Stimulated activated CD8-positive, alpha-beta memory T cell treated with anti-CD3 and anti-CD28 coated beads, Interleukin-7, amount 100 ng/mL, for 1 hour (primary cell): Measurements from ENCODE around the gene B3GALT4.
"Not testable (repeated sequence)": the region's sequence is repeated elsewhere in the genome, so short reads cannot be mapped to it uniquely, and the experiment has no call there.

Source experiments
- DNase-seq, 2 donors: peaks; one replicate each; pipeline ENCODE4 v3.0.0-alpha.2; 2020; ENCODE audit warnings: low read depth in 2 of 2

Gene B3GALT4

GRCh38 chr6:33276864-33277662 is at the start of gene B3GALT4:
Gene B3GALT4, plus strand, starts transcription at chr6:33277123. Its CDS starts 297 bp downstream, at chr6:33277420.
- peak in 1 of 2 donors; percentile 46 for DNase-seq

DNA sequence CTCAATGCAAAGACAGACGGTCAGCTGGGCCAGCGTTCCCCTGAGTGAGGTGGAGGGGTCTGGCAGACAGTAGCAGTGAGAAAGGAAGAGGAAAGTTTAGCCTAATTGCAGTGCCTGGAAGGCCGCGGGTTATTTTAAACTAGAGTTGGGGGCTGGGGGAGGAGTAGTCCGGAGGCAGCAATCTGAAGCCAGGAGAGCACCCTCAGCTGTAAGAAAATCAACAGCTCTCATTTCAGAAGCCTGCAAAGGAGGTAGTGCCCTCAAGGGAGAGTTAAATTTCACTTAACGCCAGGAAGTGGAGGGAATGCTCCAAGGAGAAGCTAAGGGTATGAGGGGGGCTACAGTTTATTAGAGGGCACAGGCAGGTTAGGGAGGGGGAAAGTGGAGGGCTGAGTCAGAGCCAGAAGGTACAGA is 41.7 kb upstream of the B3GALT4 start:
- no peak for DNase-seq

- no peak for DNase-seq
These were observed 40.6 kb upstream of the B3GALT4 start for GRCh38 chr6:33236328-33236727.

DNA sequence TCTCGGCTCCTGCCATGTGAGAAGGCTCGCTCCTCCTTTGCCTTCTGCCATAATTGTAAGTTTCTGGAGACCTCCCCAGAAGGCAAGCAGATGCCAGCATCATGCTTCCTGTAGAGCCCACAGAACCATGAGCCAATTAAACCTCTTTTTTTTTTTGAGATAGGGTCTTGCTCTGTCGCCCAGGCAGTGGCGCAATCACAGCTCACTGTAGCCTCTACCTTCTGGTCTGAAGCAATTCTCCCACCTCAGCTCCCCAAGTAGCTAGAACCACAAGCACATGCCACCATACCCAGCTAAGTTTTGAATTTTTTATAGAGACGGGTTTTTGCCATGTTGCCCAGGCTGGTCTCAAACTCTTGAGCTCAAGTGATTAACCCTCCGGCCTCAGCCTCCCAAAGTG is 40.1 kb upstream of the B3GALT4 start:
- no peak for DNase-seq

DNA sequence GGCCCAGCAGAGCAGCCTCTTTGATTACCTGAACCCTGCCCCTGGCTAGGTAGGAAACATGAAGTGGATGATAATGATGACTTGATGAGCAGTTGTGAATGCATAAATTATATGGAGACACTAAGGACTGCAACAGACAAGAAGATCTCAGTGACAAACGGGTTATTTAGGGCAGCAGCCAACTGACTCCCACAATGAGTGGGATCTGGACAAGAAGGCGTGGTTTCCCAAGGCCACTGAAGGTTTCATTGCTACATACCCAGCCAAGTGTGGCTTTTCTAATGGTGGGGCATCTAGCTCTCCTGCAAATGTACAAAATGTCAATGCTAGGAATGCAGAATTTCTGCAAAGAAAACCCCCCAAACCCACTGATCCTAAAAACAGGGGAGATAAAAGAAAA is 39.2 kb upstream of the B3GALT4 start:
- no peak for DNase-seq

DNA sequence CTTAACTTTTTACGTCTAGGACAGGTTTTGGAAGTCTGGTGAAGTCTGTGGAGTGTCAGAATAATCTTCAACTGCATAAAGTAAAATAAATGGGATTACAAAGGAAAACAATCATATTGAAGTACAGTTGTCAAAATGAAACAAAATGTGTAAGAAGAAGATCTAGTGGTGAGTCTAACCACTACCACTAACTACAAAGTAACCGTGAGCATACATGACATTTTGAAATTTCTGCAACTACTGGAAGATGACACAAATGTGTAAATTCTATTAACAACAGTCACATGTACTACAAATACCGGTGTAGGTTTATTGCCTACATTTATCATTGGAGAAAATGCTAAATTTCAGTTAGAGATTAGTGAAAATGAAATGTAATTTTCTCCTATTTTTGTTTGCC is 35.0 kb upstream of the B3GALT4 start:
- no peak for DNase-seq

DNA sequence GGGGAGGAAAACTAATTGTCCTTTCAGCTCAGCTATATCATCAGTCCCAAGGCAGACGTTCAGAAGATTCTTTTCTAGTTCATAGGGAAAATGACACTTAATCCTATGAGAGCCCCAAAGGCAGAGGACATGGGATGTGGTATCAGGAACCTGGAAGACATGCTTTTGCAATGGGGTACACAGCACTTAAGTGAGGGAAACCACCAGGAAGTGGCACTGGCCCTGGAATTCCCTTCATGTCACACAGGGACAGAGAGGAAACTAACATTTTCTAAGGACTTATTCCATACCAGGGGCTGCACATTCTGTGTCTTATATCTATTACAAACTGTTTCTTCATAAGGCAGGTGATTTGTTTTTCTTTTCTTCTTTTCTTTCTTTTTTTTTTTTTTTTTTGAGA is 33.4 kb upstream of the B3GALT4 start:
- DNase-seq: no peak

- peak; percentile 86 to 91 for DNase-seq
These were observed 28.8 kb upstream of the B3GALT4 start for GRCh38 chr6:33247977-33248642.

DNA sequence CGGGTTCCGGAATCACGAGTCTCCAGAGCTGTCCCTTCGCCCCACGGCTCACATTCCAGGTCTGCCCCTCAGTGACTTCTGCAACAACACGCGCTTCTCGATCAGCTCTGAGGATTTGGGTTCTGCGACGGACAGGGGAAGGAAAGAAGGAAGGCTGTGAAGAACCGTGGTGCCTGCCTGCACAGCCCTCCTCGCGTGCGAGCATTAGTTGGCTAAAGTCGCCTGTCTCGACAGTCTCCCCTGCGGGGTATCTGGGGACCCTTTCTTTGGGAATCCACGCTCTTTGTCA is 28.3 kb upstream of the B3GALT4 start:
- DNase-seq: peak in 1 of 2 donors; percentile 9

DNA sequence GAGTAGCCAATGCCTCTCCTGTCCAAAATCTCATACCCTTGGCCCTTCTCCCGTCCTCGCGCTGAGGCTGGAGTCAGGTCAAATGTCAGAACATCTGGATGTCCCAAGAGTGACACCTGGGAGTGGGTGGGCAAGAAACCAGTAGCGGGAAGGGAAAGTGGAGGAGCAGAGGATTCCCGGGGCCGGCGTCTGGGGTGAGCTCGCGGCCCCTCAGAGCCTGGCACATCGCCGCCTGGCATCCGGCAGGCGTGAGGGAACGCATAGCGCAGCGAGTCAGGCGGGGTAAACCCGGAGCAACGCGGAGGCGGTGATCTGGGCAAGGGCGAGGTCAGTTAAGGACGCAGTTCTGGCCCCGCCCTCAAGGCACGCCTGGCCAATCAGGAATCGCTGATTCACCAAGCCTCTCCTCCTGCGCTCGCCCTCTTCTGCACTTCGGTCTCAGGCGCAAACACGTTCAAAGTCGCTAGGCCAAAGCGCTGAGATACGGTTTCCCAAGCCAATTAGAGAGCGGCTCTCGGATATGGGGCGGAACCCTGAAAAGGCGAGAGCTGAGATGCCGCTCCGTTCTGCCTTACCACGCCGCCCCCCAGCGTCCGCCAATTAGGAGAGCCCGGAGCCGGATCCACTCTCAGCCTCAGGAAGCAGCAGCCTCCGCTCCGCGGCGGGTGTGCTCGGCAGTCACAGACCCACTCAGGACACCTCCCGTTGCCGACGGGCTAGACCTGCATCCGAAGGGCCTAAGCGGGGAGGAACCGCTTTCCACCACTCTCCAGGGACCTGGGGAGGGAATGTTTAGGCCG is 27.8 kb upstream of the B3GALT4 start:
- DNase-seq: peak; percentile 85 to 90

DNA sequence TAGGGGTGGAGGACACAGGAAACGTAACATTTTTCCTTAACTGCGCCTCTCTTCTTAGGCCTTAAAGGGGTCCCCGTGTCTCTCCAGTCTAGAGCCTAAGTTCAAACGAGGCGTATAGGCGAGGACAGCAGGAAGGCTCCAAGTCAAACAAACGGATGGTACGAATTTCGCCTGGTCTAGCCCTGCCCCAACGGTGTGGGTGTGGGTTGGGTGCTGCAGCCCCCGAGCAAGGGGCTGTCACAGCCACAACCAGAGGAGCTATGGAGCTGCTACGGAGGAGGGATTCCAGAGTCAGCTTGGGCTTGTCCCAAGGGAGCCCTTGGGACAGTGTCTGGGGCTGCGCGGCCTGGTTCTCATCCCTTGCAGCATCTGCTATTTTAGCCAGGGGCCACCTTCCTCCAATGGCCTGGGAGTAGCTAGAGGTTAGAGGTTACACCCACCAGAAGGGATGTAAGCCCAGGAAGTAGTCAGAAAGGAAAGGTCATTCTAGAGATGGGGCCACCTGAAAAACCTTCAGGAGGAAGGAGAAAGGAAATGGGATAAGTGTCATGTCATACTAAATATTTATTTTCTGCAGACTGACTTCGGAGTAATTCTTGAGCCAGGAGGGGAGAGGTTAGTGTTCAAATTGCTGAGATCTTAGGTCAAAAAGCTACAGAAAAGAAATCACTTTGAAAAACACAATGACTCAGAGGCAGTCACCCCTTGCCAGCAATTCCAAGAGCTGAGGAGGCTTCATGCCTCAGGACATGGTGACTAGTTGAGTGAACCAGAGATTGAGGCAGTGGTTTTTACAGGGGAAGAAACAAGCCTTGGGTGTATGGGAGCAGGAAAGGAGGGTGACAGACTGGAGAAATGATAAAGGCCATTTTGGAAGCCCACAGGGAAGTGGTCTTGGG is 26.9 kb upstream of the B3GALT4 start:
- DNase-seq: no peak

- no peak for DNase-seq
These were observed 26.2 kb upstream of the B3GALT4 start for GRCh38 chr6:33250731-33251130.

DNA sequence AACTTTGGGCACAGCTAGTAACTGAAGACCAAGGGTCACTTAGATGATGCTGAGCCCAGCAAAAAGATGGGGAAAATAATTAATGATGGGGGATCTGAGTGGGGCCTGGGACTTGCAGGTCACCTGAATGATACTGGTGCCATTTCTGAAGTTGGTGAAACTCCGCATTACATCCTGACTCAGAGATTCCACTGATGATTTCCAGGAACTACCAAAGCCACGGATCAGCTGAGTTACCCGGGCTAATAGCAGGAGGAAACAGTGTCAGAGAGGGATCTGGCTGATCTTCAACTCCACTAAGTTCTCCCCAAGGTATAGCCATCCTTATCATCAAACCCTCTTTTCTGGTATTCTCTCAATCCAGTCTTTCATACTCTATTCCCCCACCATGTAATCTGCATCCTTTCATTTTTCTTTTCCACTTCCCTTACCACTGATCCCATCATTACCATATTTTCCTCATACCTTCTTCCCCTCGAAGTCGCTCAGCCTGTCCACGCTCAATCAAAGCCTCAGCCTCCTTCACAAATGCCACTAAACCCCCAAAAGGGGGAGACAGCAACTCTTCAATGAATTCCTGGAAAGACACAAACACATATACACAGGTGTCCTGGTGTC is 25.4 kb upstream of the B3GALT4 start:
- DNase-seq: no peak

DNA sequence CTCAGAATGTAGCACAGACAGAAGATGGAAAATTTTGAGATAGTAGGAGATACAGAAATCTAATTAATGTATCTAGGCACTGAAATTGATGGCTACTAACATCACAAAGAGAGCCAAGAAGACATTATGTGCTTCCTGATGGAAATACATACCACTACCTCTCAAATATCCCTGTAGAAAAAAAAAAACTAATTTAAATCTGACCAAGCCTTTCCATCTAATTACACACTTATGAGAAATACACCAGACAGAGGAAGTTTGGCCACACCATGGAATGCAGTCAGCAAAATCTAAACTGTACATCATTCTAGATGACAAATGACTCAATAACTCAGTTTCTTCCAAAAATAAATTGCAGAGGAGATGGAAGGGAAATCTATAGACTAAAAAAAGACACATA is 24.2 kb upstream of the B3GALT4 start:
- DNase-seq: no peak

- no peak for DNase-seq
These were observed 22.3 kb upstream of the B3GALT4 start for GRCh38 chr6:33254591-33254990.

DNA sequence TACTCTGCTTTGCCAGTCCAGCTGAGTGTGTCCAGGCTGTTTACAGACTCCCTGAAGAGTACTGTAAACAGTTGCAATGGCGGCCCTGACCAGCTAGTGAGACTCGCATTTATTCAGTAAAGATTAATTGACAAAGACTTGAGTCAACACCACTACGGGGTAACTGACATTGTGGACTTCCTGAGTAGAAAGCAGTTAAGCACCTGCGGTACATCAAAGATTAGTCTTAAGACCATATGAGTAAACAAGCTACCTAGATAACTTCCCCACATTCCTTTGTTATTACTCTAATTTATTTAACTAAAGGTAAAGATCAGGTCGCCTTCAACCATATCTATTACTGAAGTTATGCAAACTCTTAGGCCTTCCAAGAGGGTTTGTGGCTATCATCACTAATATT is 17.9 kb upstream of the B3GALT4 start:
- no peak for DNase-seq

GRCh38 chr6:33262490-33262889 is 14.4 kb upstream of the B3GALT4 start:
- DNase-seq: not testable (repeated sequence)

GRCh38 chr6:33264015-33264414 is 12.9 kb upstream of the B3GALT4 start:
- no peak for DNase-seq

DNA sequence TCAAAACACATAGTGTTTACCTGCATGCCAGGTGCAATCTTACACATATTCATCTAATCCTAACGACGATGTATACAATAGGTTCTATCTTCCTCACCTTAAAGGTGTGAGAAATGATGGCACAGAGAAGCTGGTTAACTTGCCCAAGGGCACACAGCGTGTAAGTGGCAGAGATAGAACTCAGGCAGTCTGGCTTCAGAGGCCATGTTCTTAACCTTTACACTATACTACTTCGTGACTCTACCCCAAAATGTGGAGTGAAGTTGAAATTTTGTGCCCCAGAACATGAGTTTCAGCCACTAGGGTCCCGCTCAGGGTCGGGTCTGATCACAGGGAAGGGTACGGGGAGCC is 5.8 kb upstream of the B3GALT4 start:
- no peak for DNase-seq

GRCh38 chr6:33271468-33272274 is 5.3 kb upstream of the B3GALT4 start, which contains the start of the genes RPS18 and VPS52:
Gene RPS18, plus strand, starts transcription at chr6:33272075. Its CDS starts 45 bp downstream, at chr6:33272120.
Gene VPS52, minus strand, starts transcription at chr6:33271876. Its CDS starts 201 bp downstream, at chr6:33271675.
- DNase-seq: peak; percentile 74 to 82
